WTC11 (cell line): ENCODE results near the gene AK9. TPM values are rescaled to one million over a fixed set of nuclear protein-coding genes. Genes with fewer than 3 reads are reported as not detected.
"Not testable (repeated sequence)": the region's sequence is repeated elsewhere in the genome, so short reads cannot be mapped to it uniquely, and the experiment has no call there.

Experiments
- ATAC-seq: fragments of 200-7000 bp; cut with Tn5 transposase; 2 replicates; pipeline ENCODE4 v1.10.0; 2021; ENCODE audit warnings: mild to moderate bottlenecking, moderate library complexity
- CTCF ChIA-PET: fragments of 300-600 bp; sonication (Branson Sonifier 250); formaldehyde crosslinking; loops from one replicate; lab custom pipeline; 2021; ENCODE audit warnings: antibody characterized with exemption; lab: Charles Lee
- POLR2A ChIA-PET: fragments of 350-600 bp; sonication (Branson Sonifier 250); formaldehyde crosslinking; loops from one replicate; lab custom pipeline; 2021; ENCODE audit warnings: antibody characterized with exemption; lab: Charles Lee
- DNase-seq: peaks from one replicate; pipeline ENCODE4 v3.0.0; 2021; ENCODE audit warnings: low spot score
- H3K27ac Mint-ChIP-seq: 2 replicates; pipeline ENCODE4 v1.8.0; 2021; ENCODE audit warnings: mixed read lengths
- H3K27me3 Mint-ChIP-seq: 2 replicates; pipeline ENCODE4 v1.8.0; 2021; ENCODE audit warnings: low read depth, mild to moderate bottlenecking, moderate library complexity, mixed read lengths
- H3K36me3 Mint-ChIP-seq: 2 replicates; pipeline ENCODE4 v1.8.0; 2021; ENCODE audit warnings: mixed read lengths
- H3K4me1 Mint-ChIP-seq: 2 replicates; pipeline ENCODE4 v1.8.0; 2022; ENCODE audit warnings: mixed read lengths
- H3K4me3 Mint-ChIP-seq: 2 replicates; pipeline ENCODE4 v1.8.0; 2021; ENCODE audit warnings: mild to moderate bottlenecking, moderate library complexity, mixed read lengths
- H3K9me3 Mint-ChIP-seq: 2 replicates; pipeline ENCODE4 v1.8.0; 2021; ENCODE audit warnings: mixed read lengths
- ATF2 ChIP-seq: sonication (generic); formaldehyde crosslinking; IDR thresholded peaks from 2 replicates; pipeline ENCODE4 v1.8.1; 2022; ENCODE audit warnings: low read depth, missing genetic modification reagents, borderline replicate concordance
- ATF3 ChIP-seq: sonication (generic); formaldehyde crosslinking; conservative IDR thresholded peaks from 2 replicates; pipeline ENCODE4 v1.8.1; 2022; ENCODE audit warnings: mild to moderate bottlenecking, missing genetic modification reagents
- CBFB ChIP-seq: sonication (generic); formaldehyde crosslinking; IDR thresholded peaks from 2 replicates; pipeline ENCODE4 v1.8.1; 2022; ENCODE audit warnings: mild to moderate bottlenecking, low read depth, missing genetic modification reagents
- CDX4 ChIP-seq: fragments of 250-450 bp; sonication (Bioruptor Pico); IDR thresholded peaks from 2 replicates; pipeline ENCODE4 v1.9.0; 2021; ENCODE audit warnings: moderate library complexity, mild to moderate bottlenecking, inconsistent platforms, borderline replicate concordance
- CREB1 ChIP-seq: sonication (generic); formaldehyde crosslinking; IDR thresholded peaks from 2 replicates; pipeline ENCODE4 v1.8.0; 2023; ENCODE audit warnings: mild to moderate bottlenecking, missing genetic modification reagents
- CREM ChIP-seq: sonication (generic); formaldehyde crosslinking; IDR thresholded peaks from 2 replicates; pipeline ENCODE4 v1.8.1; 2022; ENCODE audit warnings: mild to moderate bottlenecking, missing genetic modification reagents, moderate library complexity
- E2F5 ChIP-seq: sonication (generic); formaldehyde crosslinking; IDR thresholded peaks from 2 replicates; pipeline ENCODE4 v1.8.1; 2022; ENCODE audit warnings: mild to moderate bottlenecking, moderate library complexity, missing genetic modification reagents
- EMX1 ChIP-seq: fragments of 250-450 bp; sonication (Bioruptor Pico); IDR thresholded peaks from 2 replicates; pipeline ENCODE4 v1.8.0; 2021; ENCODE audit warnings: mild to moderate bottlenecking
- ETV6 ChIP-seq: sonication (generic); formaldehyde crosslinking; IDR thresholded peaks from 2 replicates; pipeline ENCODE4 v1.8.1; 2022; ENCODE audit warnings: mild to moderate bottlenecking, missing genetic modification reagents
- FOXJ3 ChIP-seq: sonication (generic); formaldehyde crosslinking; IDR thresholded peaks from 2 replicates; pipeline ENCODE4 v1.9.0; 2021; ENCODE audit warnings: missing genetic modification reagents, mild to moderate bottlenecking, borderline replicate concordance
- FOXP4 ChIP-seq: sonication (generic); formaldehyde crosslinking; IDR thresholded peaks from 2 replicates; pipeline ENCODE4 v1.8.0; 2022; ENCODE audit warnings: mild to moderate bottlenecking, missing genetic modification reagents
- GABPB1 ChIP-seq: sonication (generic); formaldehyde crosslinking; IDR thresholded peaks from 2 replicates; pipeline ENCODE4 v1.8.1; 2023; ENCODE audit warnings: mild to moderate bottlenecking, missing genetic modification reagents
- GRHL2 ChIP-seq: fragments of 250-450 bp; sonication (Bioruptor Pico); IDR thresholded peaks from 2 replicates; pipeline ENCODE4 v1.8.0; 2022; ENCODE audit warnings: mild to moderate bottlenecking, moderate library complexity; ENCODE audit not compliant: insufficient replicate concordance, severe bottlenecking
- GTF2I ChIP-seq: fragments of 250-450 bp; sonication (Bioruptor Pico); conservative IDR thresholded peaks from 2 replicates; pipeline ENCODE4 v1.4.0; 2021; ENCODE audit warnings: mild to moderate bottlenecking
- JUN ChIP-seq: sonication (generic); formaldehyde crosslinking; IDR thresholded peaks from 2 replicates; pipeline ENCODE4 v1.8.0; 2023; ENCODE audit warnings: mild to moderate bottlenecking, missing genetic modification reagents
- MYBL2 ChIP-seq: sonication (generic); formaldehyde crosslinking; IDR thresholded peaks from 2 replicates; pipeline ENCODE4 v1.8.1; 2023; ENCODE audit warnings: mild to moderate bottlenecking, moderate library complexity, missing genetic modification reagents
- NR3C1 ChIP-seq: sonication (generic); formaldehyde crosslinking; conservative IDR thresholded peaks from 2 replicates; pipeline ENCODE4 v1.8.1; 2023; ENCODE audit warnings: low read depth, mild to moderate bottlenecking, missing genetic modification reagents
- PRRX2 ChIP-seq: fragments of 250-450 bp; sonication (Bioruptor Pico); IDR thresholded peaks from 2 replicates; pipeline ENCODE4 v1.8.0; 2021; ENCODE audit warnings: mild to moderate bottlenecking
- SMAD4 ChIP-seq: sonication (generic); formaldehyde crosslinking; IDR thresholded peaks from 2 replicates; pipeline ENCODE4 v1.8.0; 2022; ENCODE audit warnings: mild to moderate bottlenecking, missing genetic modification reagents
- SP1 ChIP-seq: sonication (generic); formaldehyde crosslinking; conservative IDR thresholded peaks from 2 replicates; pipeline ENCODE4 v1.8.1; 2022; ENCODE audit warnings: missing genetic modification reagents
- TEAD1 ChIP-seq: sonication (generic); formaldehyde crosslinking; IDR thresholded peaks from 2 replicates; pipeline ENCODE4 v1.8.0; 2022; ENCODE audit warnings: mild to moderate bottlenecking, missing genetic modification reagents
- TP53 ChIP-seq: sonication (generic); formaldehyde crosslinking; IDR thresholded peaks from 2 replicates; pipeline ENCODE4 v1.8.1; 2023; ENCODE audit warnings: mild to moderate bottlenecking, missing genetic modification reagents
- ZNF532 ChIP-seq: fragments of 250-450 bp; sonication (Bioruptor Pico); IDR thresholded peaks from 2 replicates; pipeline ENCODE4 v1.9.0; 2021; ENCODE audit warnings: mild to moderate bottlenecking, borderline replicate concordance
- ZNF671 ChIP-seq: fragments of 250-450 bp; sonication (Bioruptor Pico); IDR thresholded peaks from 2 replicates; pipeline ENCODE4 v1.8.0; 2021; ENCODE audit warnings: mild to moderate bottlenecking
- total RNA-seq: library from RNA; stranded (reverse); gene quantifications from 3 replicates; pipeline ENCODE4 v1.2.3, GENCODE V29; 2021

Gene AK9
- total RNA-seq, 1 experiment from 2014 or later: 3.7 TPM

GRCh38 chr6:109713097-109713496 is 22.1 kb upstream of the AK9 start:
- Mint-ChIP-seq H3K4me3 (no peak overlapping the region), H3K27ac (no peak overlapping the region), H3K4me1 (no peaks in the 10 kb centered on the region), H3K36me3 (peaks cover 9% of the 10 kb centered on the region), H3K9me3 (peaks cover 28% of the 10 kb centered on the region), H3K27me3 (no peaks in the 10 kb centered on the region)
- CTCF ChIA-PET: interaction anchor here (2.4 to 6.1 kb wide), 2 partner anchors 70 to 326 kb away, joined by 8 to 40 read pairs; no protein-coding TSS in a partner anchor
- DNase-seq: no peak
- POLR2A ChIA-PET: no interaction called here
- ATAC-seq: no peak
- TF ChIP-seq SP1 (CRISPR knock-in tag) (no peak), CREB1 (CRISPR knock-in tag) (no peak), MYBL2 (CRISPR knock-in tag) (no peak), GABPB1 (no peak), FOXP4 (CRISPR knock-in tag) (no peak), E2F5 (no peak), JUN (CRISPR knock-in tag) (no peak), GRHL2 (no peak), FOXJ3 (CRISPR knock-in tag) (no peak), CBFB (no peak), TEAD1 (CRISPR knock-in tag) (no peak), SMAD4 (CRISPR knock-in tag) (no peak)

GRCh38 chr6:109708099-109708498 is 17.1 kb upstream of the AK9 start:
- ATAC-seq, H3K27me3 Mint-ChIP-seq, H3K27ac Mint-ChIP-seq, CTCF ChIA-PET, H3K4me3 Mint-ChIP-seq, POLR2A ChIA-PET, DNase-seq: not testable (repeated sequence)
- Mint-ChIP-seq H3K36me3 (peaks cover 10% of the 10 kb centered on the region), H3K4me1 (peaks cover 20% of the 10 kb centered on the region), H3K9me3 (peaks cover 28% of the 10 kb centered on the region)

- DNase-seq: no peak
- H3K4me3 Mint-ChIP-seq: no peak overlapping the region
- peaks cover 26% of the 10 kb centered on the region for H3K9me3 Mint-ChIP-seq
- CTCF ChIA-PET: interaction anchor here (1.0 to 1.8 kb wide), 4 partner anchors 77 to 333 kb away, joined by 3 to 17 read pairs (median 3); no protein-coding TSS in a partner anchor
- peaks cover 10% of the 10 kb centered on the region for H3K36me3 Mint-ChIP-seq
- H3K27me3 Mint-ChIP-seq: no peaks in the 10 kb centered on the region
- no peak for TF ChIP-seq EMX1 (CRISPR knock-in tag)
- TF ChIP-seq ATF3: no peak
- no peak for TF ChIP-seq JUN (CRISPR knock-in tag)
- no peak for TF ChIP-seq SMAD4 (CRISPR knock-in tag)
- no peak for TF ChIP-seq ZNF671
- no peak for TF ChIP-seq GTF2I (CRISPR knock-in tag)
- TF ChIP-seq FOXJ3 (CRISPR knock-in tag): no peak
- TF ChIP-seq PRRX2 (CRISPR knock-in tag): no peak
- TF ChIP-seq ETV6: no peak
- TF ChIP-seq ATF2 (CRISPR knock-in tag): no peak
- no peak for TF ChIP-seq ZNF532
- no peak for TF ChIP-seq TP53
- TF ChIP-seq CREM: no peak
- no peak for TF ChIP-seq NR3C1
- no peak for TF ChIP-seq CDX4
- TF ChIP-seq, all 79 proteins: peak for 0
- no peak for ATAC-seq
- peaks cover 32% of the 10 kb centered on the region for H3K4me1 Mint-ChIP-seq
- H3K27ac Mint-ChIP-seq: peak overlapping the region; percentile 3; the same call in 1 of the 2 replicates
- POLR2A ChIA-PET: no interaction called here
These were observed 15.5 kb upstream of the AK9 start for GRCh38 chr6:109706513-109706912.
